GM20000 (cell line): Measurements from ENCODE around the gene KCTD20.
"Not testable (repeated sequence)": the region's sequence is repeated elsewhere in the genome, so short reads cannot be mapped to it uniquely, and the experiment has no call there.

Source experiments
- DNase-seq: peaks from one replicate; pipeline ENCODE4 v3.0.0; 2012; ENCODE audit warnings: low spot score
- TF ChIP-seq, protein P1 (sequence below): IDR thresholded peaks from 2 replicates; pipeline ENCODE4 v1.5.1; 2012; ENCODE audit warnings: mild to moderate bottlenecking, control low read depth; ENCODE audit errors: extremely low read depth, missing control alignments

KCTD20 gene

DNA sequence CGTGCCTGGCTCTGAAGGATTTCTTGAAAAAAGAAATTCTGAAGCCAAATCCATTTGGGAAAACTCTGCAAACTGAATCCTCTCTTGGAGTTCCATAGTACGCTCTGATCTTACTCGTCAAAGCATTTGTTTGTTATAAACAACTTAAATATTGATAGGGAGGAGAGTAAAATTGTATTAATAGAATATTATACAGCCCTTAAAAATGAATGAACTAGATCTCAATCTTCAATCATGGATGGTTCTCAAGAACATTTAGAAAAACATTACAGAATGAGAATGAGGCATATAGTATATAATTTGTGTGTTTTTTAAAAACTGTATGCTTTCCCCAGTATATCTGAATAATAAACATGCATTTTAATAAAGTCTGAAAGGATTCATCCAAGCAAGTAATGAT lies 24.8 kb downstream of the KCTD20 start:
- no peak for DNase-seq
- TF ChIP-seq, protein P1, sequence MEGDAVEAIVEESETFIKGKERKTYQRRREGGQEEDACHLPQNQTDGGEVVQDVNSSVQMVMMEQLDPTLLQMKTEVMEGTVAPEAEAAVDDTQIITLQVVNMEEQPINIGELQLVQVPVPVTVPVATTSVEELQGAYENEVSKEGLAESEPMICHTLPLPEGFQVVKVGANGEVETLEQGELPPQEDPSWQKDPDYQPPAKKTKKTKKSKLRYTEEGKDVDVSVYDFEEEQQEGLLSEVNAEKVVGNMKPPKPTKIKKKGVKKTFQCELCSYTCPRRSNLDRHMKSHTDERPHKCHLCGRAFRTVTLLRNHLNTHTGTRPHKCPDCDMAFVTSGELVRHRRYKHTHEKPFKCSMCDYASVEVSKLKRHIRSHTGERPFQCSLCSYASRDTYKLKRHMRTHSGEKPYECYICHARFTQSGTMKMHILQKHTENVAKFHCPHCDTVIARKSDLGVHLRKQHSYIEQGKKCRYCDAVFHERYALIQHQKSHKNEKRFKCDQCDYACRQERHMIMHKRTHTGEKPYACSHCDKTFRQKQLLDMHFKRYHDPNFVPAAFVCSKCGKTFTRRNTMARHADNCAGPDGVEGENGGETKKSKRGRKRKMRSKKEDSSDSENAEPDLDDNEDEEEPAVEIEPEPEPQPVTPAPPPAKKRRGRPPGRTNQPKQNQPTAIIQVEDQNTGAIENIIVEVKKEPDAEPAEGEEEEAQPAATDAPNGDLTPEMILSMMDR: no peak

GRCh38 chr6:36469148-36469661 lies 26.4 kb downstream of the KCTD20 start:
- TF ChIP-seq, protein P1: no peak
- no peak for DNase-seq

- TF ChIP-seq, protein P1: no peak
Observed at GRCh38 chr6:36469946-36470345, 27.1 kb downstream of the KCTD20 start.

DNA sequence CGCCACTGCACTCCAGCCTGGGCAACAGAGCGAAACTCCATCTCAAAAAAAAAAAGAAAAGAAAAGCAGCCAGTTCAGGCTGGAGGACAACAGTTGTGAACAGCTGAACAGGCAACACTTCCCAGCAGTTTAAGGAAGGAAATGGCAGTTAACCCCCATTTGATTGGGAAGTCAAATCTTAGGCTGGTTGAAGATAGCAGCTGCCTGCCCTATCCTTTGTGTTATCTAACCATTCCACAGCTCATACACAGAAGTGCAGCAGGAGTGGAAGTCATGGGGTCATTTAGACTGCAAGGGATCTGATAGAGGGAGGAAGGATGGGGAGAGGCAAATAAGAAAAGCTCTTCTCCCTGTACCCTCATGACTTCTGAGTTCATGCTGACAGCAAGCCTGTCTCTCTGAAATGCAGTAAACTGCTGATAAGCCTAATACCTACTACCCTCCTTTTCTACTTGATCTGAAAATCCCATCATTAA lies 35.3 kb downstream of the KCTD20 start:
- no peak for DNase-seq
- TF ChIP-seq, protein P1: no peak

More at GRCh38 chr6:36469946-36470345, 27.1 kb downstream of the KCTD20 start:
- no peak for DNase-seq

- TF ChIP-seq, protein P1: no peak
- no peak for DNase-seq
Observed at GRCh38 chr6:36479256-36479655, 36.5 kb downstream of the KCTD20 start.

- not testable (repeated sequence) for DNase-seq
Observed at GRCh38 chr6:36483326-36483725, 40.5 kb downstream of the KCTD20 start.

DNA sequence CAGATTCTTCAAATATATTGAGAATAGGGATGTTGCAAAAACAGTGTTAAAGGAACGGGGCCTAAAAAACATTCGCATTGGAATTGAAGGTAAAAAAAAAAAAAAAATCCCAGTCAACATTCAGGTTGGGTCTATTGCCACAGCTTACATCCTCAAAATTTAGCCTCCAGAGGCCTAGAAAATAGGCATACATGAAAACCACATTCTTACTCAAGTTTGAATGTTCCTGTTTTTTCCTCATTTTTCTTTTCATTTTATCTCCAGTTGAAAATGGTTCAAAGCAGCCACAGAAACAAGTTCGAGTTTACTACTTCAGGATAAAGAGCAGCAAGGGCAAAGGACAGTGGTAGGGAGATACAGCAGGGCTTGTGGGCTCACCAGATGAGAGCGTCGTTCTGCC lies 41.9 kb downstream of the KCTD20 start:
- DNase-seq: no peak
- TF ChIP-seq, protein P1: no peak

GRCh38 chr6:36487698-36488097 lies 44.9 kb downstream of the KCTD20 start:
- no peak for DNase-seq
- TF ChIP-seq, protein P1: no peak
